NB4 (cell line): ENCODE data around the gene ZBTB40.

ENCODE experiments used
- DNase-seq: peaks from one replicate; pipeline ENCODE4 v3.0.0; 2010; ENCODE audit warnings: low read depth
- H3K4me3 ChIP-seq: one replicate; pipeline ENCODE4 v1.5.1; 2011; ENCODE audit warnings: mild to moderate bottlenecking, low read depth, low read length, moderate library complexity
- CTCF ChIP-seq: IDR thresholded peaks from one replicate; pipeline ENCODE4 v1.5.1; 2012; ENCODE audit warnings: low read depth, low read length
- MAX ChIP-seq: IDR thresholded peaks from 2 replicates; pipeline ENCODE4 v1.6.1; 2011; ENCODE audit warnings: low read depth, low read length
- MYC ChIP-seq: IDR thresholded peaks from 2 replicates; pipeline ENCODE4 v1.6.1; 2011; ENCODE audit warnings: low read depth, low read length
- POLR2A ChIP-seq: IDR thresholded peaks from 2 replicates; pipeline ENCODE4 v1.6.1; 2011; ENCODE audit warnings: mild to moderate bottlenecking; ENCODE audit not compliant: insufficient read length; ENCODE audit errors: extremely low read depth

Gene ZBTB40

GRCh38 chr1:22471610-22472009 lies 20.0 kb downstream of the ZBTB40 start:
- H3K4me3 ChIP-seq: no peak overlapping the region
- TF ChIP-seq CTCF (no peak), POLR2A (no peak), MAX (no peak), MYC (no peak)
- DNase-seq: no peak

GRCh38 chr1:22472596-22472995 lies 20.9 kb downstream of the ZBTB40 start:
- no peak for DNase-seq

GRCh38 chr1:22473952-22474351 lies 22.3 kb downstream of the ZBTB40 start:
- TF ChIP-seq MAX: no peak
- no peak for TF ChIP-seq POLR2A
- no peak for TF ChIP-seq MYC
- no peak for TF ChIP-seq CTCF
- DNase-seq: no peak
- no peak overlapping the region for H3K4me3 ChIP-seq

More at GRCh38 chr1:22472596-22472995, 20.9 kb downstream of the ZBTB40 start:
- no peak overlapping the region for H3K4me3 ChIP-seq
- TF ChIP-seq MAX: no peak
- no peak for TF ChIP-seq CTCF
- no peak for TF ChIP-seq MYC
- no peak for TF ChIP-seq POLR2A

- no peak for TF ChIP-seq POLR2A
- TF ChIP-seq CTCF: no peak
- no peak for TF ChIP-seq MAX
- no peak for TF ChIP-seq MYC
- no peak for DNase-seq
- H3K4me3 ChIP-seq: no peak overlapping the region
These were observed 24.9 kb downstream of the ZBTB40 start for GRCh38 chr1:22476566-22476965.

GRCh38 chr1:22483121-22483520 lies 31.5 kb downstream of the ZBTB40 start:
- H3K4me3 ChIP-seq: no peak overlapping the region
- DNase-seq: no peak
- no peak for TF ChIP-seq POLR2A
- no peak for TF ChIP-seq CTCF
- no peak for TF ChIP-seq MYC
- no peak for TF ChIP-seq MAX
